Measurements from ENCODE around the gene PRR5L.

PRR5L gene

GRCh38 chr11:36333468-36333867 lies 37.4 kb downstream of the PRR5L start:
- Histone ChIP-seq H3K27ac (ENCODE audit: low read depth, low read length) (no peak overlapping the region), H4K20me1 (ENCODE audit: low read depth, low read length) (no peaks in the 10 kb centered on the region), H3F3A (ENCODE audit: insufficient read depth) (no peaks in the 10 kb centered on the region)

GRCh38 chr11:36333897-36334296 lies 37.8 kb downstream of the PRR5L start:
- Histone ChIP-seq H3K27me3 (ENCODE audit: low read length) (no peaks in the 10 kb centered on the region), H3K4me3 (ENCODE audit: insufficient read depth, low read length, poor library complexity, severe bottlenecking) (no peak overlapping the region), H2AFZ (ENCODE audit: low read depth, low read length, severe bottlenecking) (no peak overlapping the region), H3K9me2 (replicated peaks; ENCODE audit: insufficient read depth, low read length) (no peaks in the 10 kb centered on the region), H3K9ac (ENCODE audit: low read length) (no peak overlapping the region), H3K79me2 (ENCODE audit: insufficient read depth, low read length) (no peaks in the 10 kb centered on the region), H3F3A (ENCODE audit: insufficient read depth) (no peaks in the 10 kb centered on the region), H4K20me1 (ENCODE audit: low read depth, low read length) (no peaks in the 10 kb centered on the region), H3K9me3 (ENCODE audit: insufficient read depth, low read length) (no peaks in the 10 kb centered on the region), H3K4me2 (ENCODE audit: low read depth, low read length, poor library complexity, severe bottlenecking) (no peak overlapping the region), H3K27ac (ENCODE audit: low read depth, low read length) (no peak overlapping the region), H3K36me3 (ENCODE audit: low read length) (no peaks in the 10 kb centered on the region)
- no peak for TF ChIP-seq EZH2phosphoT487 (conservative IDR thresholded peaks at IDR 0.05; ENCODE audit: low read length)
- no peak for TF ChIP-seq CTCF (IDR thresholded peaks at IDR 0.05; ENCODE audit: insufficient read depth, low read length, poor library complexity, severe bottlenecking)

More at GRCh38 chr11:36333468-36333867, 37.4 kb downstream of the PRR5L start:
- Histone ChIP-seq H3K9me2 (replicated peaks; ENCODE audit: insufficient read depth, low read length) (no peaks in the 10 kb centered on the region), H3K9me3 (ENCODE audit: insufficient read depth, low read length) (no peaks in the 10 kb centered on the region), H3K9ac (ENCODE audit: low read length) (no peak overlapping the region), H2AFZ (ENCODE audit: low read depth, low read length, severe bottlenecking) (no peak overlapping the region), H3K4me3 (ENCODE audit: insufficient read depth, low read length, poor library complexity, severe bottlenecking) (no peak overlapping the region), H3K4me2 (ENCODE audit: low read depth, low read length, poor library complexity, severe bottlenecking) (no peak overlapping the region), H3K27me3 (ENCODE audit: low read length) (no peaks in the 10 kb centered on the region), H3K79me2 (ENCODE audit: insufficient read depth, low read length) (no peaks in the 10 kb centered on the region), H3K36me3 (ENCODE audit: low read length) (no peaks in the 10 kb centered on the region)
- TF ChIP-seq CTCF (IDR thresholded peaks at IDR 0.05; ENCODE audit: insufficient read depth, low read length, poor library complexity, severe bottlenecking) (no peak), EZH2phosphoT487 (conservative IDR thresholded peaks at IDR 0.05; ENCODE audit: low read length) (no peak)

GRCh38 chr11:36339888-36340287 lies 43.8 kb downstream of the PRR5L start:
- no peaks in the 10 kb centered on the region for H3K9me2 ChIP-seq (replicated peaks; ENCODE audit: insufficient read depth, low read length)
- H3K9ac ChIP-seq (ENCODE audit: low read length), result no peak overlapping the region
- no peaks in the 10 kb centered on the region for H3K79me2 ChIP-seq (ENCODE audit: insufficient read depth, low read length)
- TF ChIP-seq CTCF (IDR thresholded peaks at IDR 0.05; ENCODE audit: insufficient read depth, low read length, poor library complexity, severe bottlenecking) (no peak), EZH2phosphoT487 (conservative IDR thresholded peaks at IDR 0.05; ENCODE audit: low read length) (no peak)
- H3K4me2 ChIP-seq (ENCODE audit: low read depth, low read length, poor library complexity, severe bottlenecking), result no peak overlapping the region
- H3K36me3 ChIP-seq (ENCODE audit: low read length), result no peaks in the 10 kb centered on the region
- no peaks in the 10 kb centered on the region for H3K9me3 ChIP-seq (ENCODE audit: insufficient read depth, low read length)
- H4K20me1 ChIP-seq (ENCODE audit: low read depth, low read length), result no peaks in the 10 kb centered on the region
- no peaks in the 10 kb centered on the region for H3F3A ChIP-seq (ENCODE audit: insufficient read depth)
- H2AFZ ChIP-seq (ENCODE audit: low read depth, low read length, severe bottlenecking), result no peak overlapping the region
- H3K27me3 ChIP-seq (ENCODE audit: low read length), result no peaks in the 10 kb centered on the region
- no peak overlapping the region for H3K27ac ChIP-seq (ENCODE audit: low read depth, low read length)
- H3K4me3 ChIP-seq (ENCODE audit: insufficient read depth, low read length, poor library complexity, severe bottlenecking), result no peak overlapping the region

Data from SU-DHL-6 (cell line).